Fibroblast of mammary gland (primary cell): Measurements from ENCODE around the gene MBD3L3.
"Not testable (repeated sequence)": the region's sequence is repeated elsewhere in the genome, so short reads cannot be mapped to it uniquely, and the experiment has no call there.

ENCODE experiments used
- DNase-seq: peaks from one replicate; pipeline ENCODE4 v3.0.0-alpha.2; 2010; ENCODE audit warnings: low read depth
- H3K4me3 ChIP-seq: 2 replicates; pipeline ENCODE4 v1.5.1; 2011; ENCODE audit warnings: low read depth, mild to moderate bottlenecking, low read length, moderate library complexity; ENCODE audit not compliant: control insufficient read depth
- TF ChIP-seq, protein P1 (sequence below): conservative IDR thresholded peaks from 2 replicates; pipeline ENCODE4 v1.5.1; 2011; ENCODE audit warnings: low read depth, low read length, inconsistent platforms; ENCODE audit not compliant: control insufficient read depth, insufficient read depth

The MBD3L3 gene

GRCh38 chr19:7058576-7058975, at the start of gene MBD3L3:
TSS of gene MBD3L3 (minus strand) at chr19:7058676. CDS start at chr19:7058605, 71 bp downstream.
- not testable (repeated sequence) for H3K4me3 ChIP-seq, DNase-seq

DNA sequence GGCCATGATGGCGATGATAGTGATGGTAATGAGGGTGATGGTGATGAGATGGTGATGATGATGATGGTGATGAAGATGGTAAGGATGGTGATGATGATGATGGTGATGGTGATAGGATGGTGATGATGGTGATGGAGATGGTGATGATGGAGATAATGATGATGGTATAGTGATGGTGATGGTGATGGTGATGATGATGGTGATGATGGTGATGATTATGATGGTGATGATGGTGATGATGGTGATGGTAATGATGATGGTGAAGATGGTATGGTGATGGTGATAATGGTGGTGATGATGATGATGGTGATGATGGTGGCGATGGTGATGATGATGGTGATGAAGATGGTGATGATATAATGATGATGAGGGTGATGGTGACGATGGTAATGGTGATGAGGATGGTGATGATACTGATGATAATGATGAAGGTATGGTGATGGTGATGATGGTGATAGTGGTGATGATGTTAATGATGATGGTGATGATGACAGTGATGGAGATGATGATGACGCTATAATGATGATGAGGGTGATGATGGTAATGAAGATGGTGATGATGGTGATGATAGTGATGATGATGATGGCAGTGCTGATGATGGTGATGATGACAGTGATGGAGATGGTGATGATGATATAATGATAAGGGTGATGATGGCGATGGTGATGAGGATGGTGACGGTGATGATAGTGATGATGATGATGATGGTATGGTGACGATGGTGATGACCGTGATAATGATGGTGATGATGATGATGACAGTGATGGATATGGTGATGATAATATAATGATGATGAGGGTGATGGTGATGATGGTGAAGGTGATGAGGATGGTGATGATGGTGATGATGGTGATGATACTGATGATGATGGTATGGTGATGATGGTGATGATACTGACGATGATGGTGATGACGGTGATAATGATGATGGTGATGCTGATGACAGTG, 48.5 kb upstream of the MBD3L3 start:
- no peak for DNase-seq
- no peak overlapping the region for H3K4me3 ChIP-seq
- TF ChIP-seq, protein P1, sequence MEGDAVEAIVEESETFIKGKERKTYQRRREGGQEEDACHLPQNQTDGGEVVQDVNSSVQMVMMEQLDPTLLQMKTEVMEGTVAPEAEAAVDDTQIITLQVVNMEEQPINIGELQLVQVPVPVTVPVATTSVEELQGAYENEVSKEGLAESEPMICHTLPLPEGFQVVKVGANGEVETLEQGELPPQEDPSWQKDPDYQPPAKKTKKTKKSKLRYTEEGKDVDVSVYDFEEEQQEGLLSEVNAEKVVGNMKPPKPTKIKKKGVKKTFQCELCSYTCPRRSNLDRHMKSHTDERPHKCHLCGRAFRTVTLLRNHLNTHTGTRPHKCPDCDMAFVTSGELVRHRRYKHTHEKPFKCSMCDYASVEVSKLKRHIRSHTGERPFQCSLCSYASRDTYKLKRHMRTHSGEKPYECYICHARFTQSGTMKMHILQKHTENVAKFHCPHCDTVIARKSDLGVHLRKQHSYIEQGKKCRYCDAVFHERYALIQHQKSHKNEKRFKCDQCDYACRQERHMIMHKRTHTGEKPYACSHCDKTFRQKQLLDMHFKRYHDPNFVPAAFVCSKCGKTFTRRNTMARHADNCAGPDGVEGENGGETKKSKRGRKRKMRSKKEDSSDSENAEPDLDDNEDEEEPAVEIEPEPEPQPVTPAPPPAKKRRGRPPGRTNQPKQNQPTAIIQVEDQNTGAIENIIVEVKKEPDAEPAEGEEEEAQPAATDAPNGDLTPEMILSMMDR = no peak

DNA sequence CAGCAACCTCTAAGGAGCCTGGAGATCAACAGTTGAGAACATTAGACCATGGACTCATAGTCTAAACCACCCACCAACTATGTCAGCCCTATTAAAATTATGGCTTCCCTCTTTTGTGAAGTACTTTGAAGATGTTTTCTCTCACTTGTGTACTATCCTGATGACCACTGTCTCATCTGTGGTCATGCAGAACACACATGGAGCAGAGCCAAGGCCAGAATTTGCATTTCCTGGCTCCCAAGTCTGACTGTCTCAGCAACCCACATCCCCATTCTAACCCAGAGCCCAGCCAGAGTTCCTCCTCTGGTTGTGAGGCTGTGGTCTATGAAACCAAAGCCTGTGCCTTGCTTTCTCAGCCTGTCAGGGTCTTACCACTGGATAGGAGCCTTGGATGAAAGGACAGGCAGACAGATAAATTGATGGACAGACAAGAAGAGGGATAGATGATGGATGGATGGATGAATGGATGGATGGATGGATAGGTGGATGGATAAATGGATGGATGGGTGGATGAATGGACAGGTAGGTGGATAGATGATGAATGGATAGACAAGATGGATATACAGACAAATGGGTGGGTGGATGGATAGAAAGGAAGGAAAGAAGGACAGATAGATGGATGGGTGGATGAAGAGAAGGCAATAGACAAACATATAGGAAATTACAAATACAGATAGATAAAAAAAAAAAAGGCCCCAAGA, 46.4 kb upstream of the MBD3L3 start:
- DNase-seq = no peak
- TF ChIP-seq, protein P1 = no peak
- no peak overlapping the region for H3K4me3 ChIP-seq

GRCh38 chr19:7101498-7102253, 43.2 kb upstream of the MBD3L3 start:
- no peak for DNase-seq
- H3K4me3 ChIP-seq = no peak overlapping the region
- TF ChIP-seq, protein P1 = no peak

DNA sequence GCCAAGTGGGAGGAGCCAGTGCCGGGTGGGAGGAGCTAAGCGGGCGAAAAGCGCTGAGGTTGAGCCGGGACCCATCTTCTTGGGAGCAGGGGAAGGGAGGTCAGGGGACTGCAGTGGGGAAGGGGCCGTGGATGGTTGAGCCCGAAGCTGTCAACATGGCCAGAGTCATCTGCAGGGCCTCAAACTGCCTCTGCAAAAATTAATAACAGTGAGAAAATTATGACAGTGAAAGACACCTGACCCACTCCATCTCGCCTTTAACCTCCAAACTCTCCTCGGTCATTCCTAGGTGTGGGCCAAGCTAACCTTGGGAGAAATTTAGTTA, 41.1 kb upstream of the MBD3L3 start:
- DNase-seq = no peak

GRCh38 chr19:7098701-7099596, 40.5 kb upstream of the MBD3L3 start:
- TF ChIP-seq, protein P1 = no peak
- DNase-seq = peak; percentile 86

More for the DNA sequence above, 41.1 kb upstream of the MBD3L3 start:
- peak overlapping the region; percentile 66 for H3K4me3 ChIP-seq
- TF ChIP-seq, protein P1 = no peak

More at GRCh38 chr19:7098701-7099596, 40.5 kb upstream of the MBD3L3 start:
- H3K4me3 ChIP-seq = peak overlapping the region; percentile 66
